ENCODE data around the gene KNDC1.

Gene KNDC1

GRCh38 chr10:133162178-133162909 is 2.3 kb downstream of the KNDC1 start:
- DNase-seq (ENCODE audit: low spot score), result no peak
- no peak for TF ChIP-seq CTCF (IDR thresholded peaks at IDR 0.05; ENCODE audit: extremely low read depth, missing control alignments)

- TF ChIP-seq CTCF (IDR thresholded peaks at IDR 0.05; ENCODE audit: extremely low read depth, missing control alignments), result no peak
- no peak for DNase-seq (ENCODE audit: low spot score)
Measured at GRCh38 chr10:133162910-133163856, 3.2 kb downstream of the KNDC1 start.

- DNase-seq (ENCODE audit: low spot score), result no peak
- no peak for TF ChIP-seq CTCF (IDR thresholded peaks at IDR 0.05; ENCODE audit: extremely low read depth, missing control alignments)
Measured at GRCh38 chr10:133163889-133164815, 4.1 kb downstream of the KNDC1 start.

- no peak for DNase-seq (ENCODE audit: low spot score)
- TF ChIP-seq CTCF (IDR thresholded peaks at IDR 0.05; ENCODE audit: extremely low read depth, missing control alignments), result no peak
Measured at GRCh38 chr10:133164816-133165555, 5.0 kb downstream of the KNDC1 start.

GRCh38 chr10:133165556-133166503 is 5.8 kb downstream of the KNDC1 start:
- no peak for DNase-seq (ENCODE audit: low spot score)

More at GRCh38 chr10:133165556-133166503, 5.8 kb downstream of the KNDC1 start:
- no peak for TF ChIP-seq CTCF (IDR thresholded peaks at IDR 0.05; ENCODE audit: extremely low read depth, missing control alignments)
